Fibroblast of villous mesenchyme (primary cell): ENCODE data around the gene ATP8A2. TPM values are rescaled to one million over a fixed set of nuclear protein-coding genes. Genes with fewer than 3 reads are reported as not detected.

Source experiments
- DNase-seq: peaks from one replicate; pipeline ENCODE4 v3.0.0-alpha.2; 2010; ENCODE audit warnings: low read depth
- H3K4me3 ChIP-seq: 2 replicates; pipeline ENCODE4 v1.5.1; 2011; ENCODE audit warnings: low read depth, mild to moderate bottlenecking, low read length
- CTCF ChIP-seq: IDR thresholded peaks from 2 replicates; pipeline ENCODE4 v1.5.1; 2012; ENCODE audit warnings: low read depth, mild to moderate bottlenecking, low read length; ENCODE audit not compliant: insufficient read depth
- total RNA-seq: library from RNA; depleted of rRNA; stranded (reverse); fragments of >200 nt; gene quantifications from 2 replicates; pipeline ENCODE4 v1.2.3, GENCODE V29; 2012

The ATP8A2 gene
- total RNA-seq: under 0.01 and 0.32 TPM in 2 replicates

- no peak for TF ChIP-seq CTCF
- H3K4me3 ChIP-seq: peak within 1 kb of the TSS; percentile 37
- no peak for DNase-seq
Measured at GRCh38 chr13:25371875-25372283, at the start of gene ATP8A2. Gene ATP8A2 (plus strand): TSS chr13:25371974. CDS start chr13:25372213, 239 bp downstream.

- no peak overlapping the region for H3K4me3 ChIP-seq
- no peak for TF ChIP-seq CTCF
- DNase-seq: peak; percentile 9
Measured at GRCh38 chr13:25324100-25324499, 47.7 kb upstream of the ATP8A2 start.

- no peak overlapping the region for H3K4me3 ChIP-seq
- DNase-seq: peak; percentile 80
- TF ChIP-seq CTCF: no peak
Measured at GRCh38 chr13:25329706-25330105, 42.1 kb upstream of the ATP8A2 start.

- no peak overlapping the region for H3K4me3 ChIP-seq
- TF ChIP-seq CTCF: no peak
- no peak for DNase-seq
Measured at GRCh38 chr13:25330541-25330940, 41.2 kb upstream of the ATP8A2 start.

- no peak for TF ChIP-seq CTCF
- DNase-seq: no peak
- H3K4me3 ChIP-seq: no peak overlapping the region
Measured at GRCh38 chr13:25335856-25336255, 35.9 kb upstream of the ATP8A2 start.

GRCh38 chr13:25345576-25345975 lies 26.2 kb upstream of the ATP8A2 start:
- H3K4me3 ChIP-seq: no peak overlapping the region
- DNase-seq: no peak
- no peak for TF ChIP-seq CTCF

- DNase-seq: no peak
- H3K4me3 ChIP-seq: no peak overlapping the region
- no peak for TF ChIP-seq CTCF
Measured at GRCh38 chr13:25347151-25347550, 24.6 kb upstream of the ATP8A2 start.
